Measurements from ENCODE around the gene COMMD8. TPM values are rescaled to one million over a fixed set of nuclear protein-coding genes. Genes with fewer than 3 reads are reported as not detected.

Gene COMMD8
- polyA plus RNA-seq (2012; ENCODE audit: insufficient read depth, insufficient read length, low read depth), result 7.3 TPM

GRCh38 chr4:47463235-47463956 is at the start of gene COMMD8:
TSS of gene COMMD8 (minus strand) at chr4:47463702. CDS start at chr4:47463651, 51 bp downstream.
- peak within 1 kb of the TSS; percentile 88 for H3K4me3 ChIP-seq (ENCODE audit: low read depth, low read length)
- DNase-seq, result peak; percentile 98
- H3K27me3 ChIP-seq, result no peaks in the 10 kb centered on the region
- TF ChIP-seq CTCF (IDR thresholded peaks at IDR 0.05; ENCODE audit: low read depth, low read length), result peak; percentile 43
- H3K9me3 ChIP-seq, result no peaks in the 10 kb centered on the region
- peaks cover 3% of the 10 kb centered on the region; the same call in 1 of the 2 replicates for H3K36me3 ChIP-seq
- no peaks in the 10 kb centered on the region; the same call in 1 of the 2 replicates for H3K4me1 ChIP-seq

GRCh38 chr4:47510506-47511143 is 47.1 kb upstream of the COMMD8 start:
- Histone ChIP-seq H3K36me3 (no peaks in the 10 kb centered on the region; the same call in 1 of the 2 replicates), H3K9me3 (no peaks in the 10 kb centered on the region), H3K4me3 (ENCODE audit: low read depth, low read length) (no peak overlapping the region), H3K27me3 (no peaks in the 10 kb centered on the region), H3K4me1 (peaks cover 4% of the 10 kb centered on the region; the same call in 1 of the 2 replicates)
- DNase-seq, result no peak
- no peak for TF ChIP-seq CTCF (IDR thresholded peaks at IDR 0.05; ENCODE audit: low read depth, low read length)

GRCh38 chr4:47505666-47506065 is 42.2 kb upstream of the COMMD8 start:
- no peaks in the 10 kb centered on the region for H3K36me3 ChIP-seq
- H3K4me3 ChIP-seq (ENCODE audit: low read depth, low read length), result no peak overlapping the region
- no peaks in the 10 kb centered on the region for H3K27me3 ChIP-seq

GRCh38 chr4:47505147-47505546 is 41.6 kb upstream of the COMMD8 start:
- Histone ChIP-seq H3K9me3 (no peaks in the 10 kb centered on the region), H3K4me3 (ENCODE audit: low read depth, low read length) (no peak overlapping the region), H3K36me3 (no peaks in the 10 kb centered on the region), H3K4me1 (no peaks in the 10 kb centered on the region; the same call in 1 of the 2 replicates), H3K27me3 (no peaks in the 10 kb centered on the region)
- no peak for DNase-seq
- no peak for TF ChIP-seq CTCF (IDR thresholded peaks at IDR 0.05; ENCODE audit: low read depth, low read length)

More at GRCh38 chr4:47505666-47506065, 42.2 kb upstream of the COMMD8 start:
- no peak for TF ChIP-seq CTCF (IDR thresholded peaks at IDR 0.05; ENCODE audit: low read depth, low read length)
- Histone ChIP-seq H3K9me3 (no peaks in the 10 kb centered on the region), H3K4me1 (peaks cover 4% of the 10 kb centered on the region; the same call in 1 of the 2 replicates)
- no peak for DNase-seq

GRCh38 chr4:47500776-47501175 is 37.3 kb upstream of the COMMD8 start:
- Histone ChIP-seq H3K4me3 (ENCODE audit: low read depth, low read length) (no peak overlapping the region), H3K36me3 (no peaks in the 10 kb centered on the region), H3K9me3 (no peaks in the 10 kb centered on the region), H3K4me1 (no peaks in the 10 kb centered on the region), H3K27me3 (no peaks in the 10 kb centered on the region)
- no peak for DNase-seq
- no peak for TF ChIP-seq CTCF (IDR thresholded peaks at IDR 0.05; ENCODE audit: low read depth, low read length)

- H3K4me3 ChIP-seq (ENCODE audit: low read depth, low read length), result no peak overlapping the region
- H3K36me3 ChIP-seq, result no peaks in the 10 kb centered on the region
- no peaks in the 10 kb centered on the region for H3K27me3 ChIP-seq
- H3K4me1 ChIP-seq, result no peaks in the 10 kb centered on the region
- no peaks in the 10 kb centered on the region for H3K9me3 ChIP-seq
- DNase-seq, result no peak
- TF ChIP-seq CTCF (IDR thresholded peaks at IDR 0.05; ENCODE audit: low read depth, low read length), result no peak
Observed at GRCh38 chr4:47499700-47500099, 36.2 kb upstream of the COMMD8 start.

All from BE2C (cell line).